Measurements from ENCODE around the gene NOB1.
"Not testable (repeated sequence)": the region's sequence is repeated elsewhere in the genome, so short reads cannot be mapped to it uniquely, and the experiment has no call there.

The NOB1 gene

GRCh38 chr16:69741951-69742904 lies 12.5 kb downstream of the NOB1 start:
- H3K36me3 Mint-ChIP-seq: peaks cover 89% of the 10 kb centered on the region
- no peaks in the 10 kb centered on the region for H3K9me3 Mint-ChIP-seq
- no peak overlapping the region for H3K27ac Mint-ChIP-seq
- DNase-seq (ENCODE audit: low spot score in 2 of 2) (no peak), ATAC-seq (no peak)
- peaks cover 10% of the 10 kb centered on the region for H3K4me1 Mint-ChIP-seq
- H3K4me3 Mint-ChIP-seq: no peak overlapping the region

- peaks cover 10% of the 10 kb centered on the region for H3K4me1 Mint-ChIP-seq
- no peaks in the 10 kb centered on the region for H3K9me3 Mint-ChIP-seq
- no peak for ATAC-seq
- no peak overlapping the region for H3K27ac Mint-ChIP-seq
- H3K36me3 Mint-ChIP-seq: peaks cover 82% of the 10 kb centered on the region
- H3K4me3 Mint-ChIP-seq: no peak overlapping the region
- no peak for DNase-seq (ENCODE audit: low spot score in 2 of 2)
Measured at GRCh38 chr16:69741519-69741918, 13.2 kb downstream of the NOB1 start.

- Mint-ChIP-seq H3K27ac (no peak overlapping the region), H3K9me3 (no peaks in the 10 kb centered on the region), H3K4me1 (peaks cover 16% of the 10 kb centered on the region)
Measured at GRCh38 chr16:69732101-69732500, 22.6 kb downstream of the NOB1 start.

GRCh38 chr16:69731280-69731679 lies 23.4 kb downstream of the NOB1 start:
- not testable (repeated sequence) for H3K27ac Mint-ChIP-seq; ATAC-seq; H3K36me3 Mint-ChIP-seq; H3K4me3 Mint-ChIP-seq; DNase-seq (ENCODE audit: low spot score in 2 of 2); H3K9me3 Mint-ChIP-seq
- peaks cover 25% of the 10 kb centered on the region for H3K4me1 Mint-ChIP-seq

More at GRCh38 chr16:69732101-69732500, 22.6 kb downstream of the NOB1 start:
- no peak for DNase-seq (ENCODE audit: low spot score in 2 of 2)
- Mint-ChIP-seq H3K4me3 (no peak overlapping the region), H3K36me3 (peaks cover under 1% of the 10 kb centered on the region)
- no peak for ATAC-seq

GRCh38 chr16:69729030-69729429 lies 25.7 kb downstream of the NOB1 start:
- not testable (repeated sequence) for ATAC-seq; DNase-seq (ENCODE audit: low spot score in 2 of 2); H3K9me3 Mint-ChIP-seq; H3K4me3 Mint-ChIP-seq; H3K27ac Mint-ChIP-seq
- peaks cover 12% of the 10 kb centered on the region for H3K36me3 Mint-ChIP-seq
- peaks cover 31% of the 10 kb centered on the region for H3K4me1 Mint-ChIP-seq

GRCh38 chr16:69727916-69728270 lies 26.8 kb downstream of the NOB1 start:
- Mint-ChIP-seq H3K4me3 (peak overlapping the region; percentile 99), H3K27ac (peak overlapping the region; percentile 99)
- ATAC-seq: no peak

GRCh38 chr16:69726313-69727060 lies 28.2 kb downstream of the NOB1 start, which contains the start of gene NQO1:
TSS of gene NQO1 (minus strand) at chr16:69726560. CDS start at chr16:69726439, 121 bp downstream.
- ATAC-seq (peak; percentile 99), DNase-seq (ENCODE audit: low spot score in 2 of 2) (peak; percentile 81 to 95)
- Mint-ChIP-seq H3K27ac (peak within 1 kb of the TSS; percentile 99), H3K36me3 (peaks cover 12% of the 10 kb centered on the region), H3K4me1 (peaks cover 31% of the 10 kb centered on the region), H3K4me3 (peak within 1 kb of the TSS; percentile 99), H3K9me3 (no peaks in the 10 kb centered on the region)

More at GRCh38 chr16:69727916-69728270, 26.8 kb downstream of the NOB1 start:
- Mint-ChIP-seq H3K36me3 (peaks cover 12% of the 10 kb centered on the region), H3K4me1 (peaks cover 31% of the 10 kb centered on the region), H3K9me3 (no peaks in the 10 kb centered on the region)
- no peak for DNase-seq (ENCODE audit: low spot score in 2 of 2)

GRCh38 chr16:69725480-69726312 lies 29.0 kb downstream of the NOB1 start:
- Mint-ChIP-seq H3K36me3 (peaks cover 12% of the 10 kb centered on the region), H3K9me3 (no peaks in the 10 kb centered on the region), H3K4me1 (peaks cover 31% of the 10 kb centered on the region), H3K4me3 (peak overlapping the region; percentile 99), H3K27ac (peak overlapping the region; percentile 99)
- no peak for ATAC-seq
- no peak for DNase-seq (ENCODE audit: low spot score in 2 of 2)

GRCh38 chr16:69724981-69725479 lies 29.7 kb downstream of the NOB1 start:
- ATAC-seq (no peak), DNase-seq (ENCODE audit: low spot score in 2 of 2) (no peak)
- Mint-ChIP-seq H3K36me3 (peaks cover 12% of the 10 kb centered on the region), H3K4me3 (peak overlapping the region; percentile 99), H3K4me1 (peaks cover 31% of the 10 kb centered on the region), H3K9me3 (no peaks in the 10 kb centered on the region), H3K27ac (peak overlapping the region; percentile 99)

GRCh38 chr16:69724414-69724873 lies 30.3 kb downstream of the NOB1 start:
- peaks cover 12% of the 10 kb centered on the region for H3K36me3 Mint-ChIP-seq
- no peak overlapping the region for H3K4me3 Mint-ChIP-seq

GRCh38 chr16:69721441-69721957 lies 33.2 kb downstream of the NOB1 start:
- Mint-ChIP-seq H3K36me3 (peaks cover 16% of the 10 kb centered on the region), H3K9me3 (no peaks in the 10 kb centered on the region), H3K4me3 (no peak overlapping the region), H3K4me1 (peaks cover 9% of the 10 kb centered on the region), H3K27ac (no peak overlapping the region)
- no peak for ATAC-seq
- DNase-seq (ENCODE audit: low spot score in 2 of 2): no peak

More at GRCh38 chr16:69724414-69724873, 30.3 kb downstream of the NOB1 start:
- Mint-ChIP-seq H3K9me3 (no peaks in the 10 kb centered on the region), H3K4me1 (peaks cover 25% of the 10 kb centered on the region), H3K27ac (no peak overlapping the region)
- no peak for ATAC-seq
- DNase-seq (ENCODE audit: low spot score in 2 of 2): no peak

- Mint-ChIP-seq H3K27ac (no peak overlapping the region), H3K4me1 (peaks cover 3% of the 10 kb centered on the region), H3K36me3 (peaks cover 14% of the 10 kb centered on the region), H3K9me3 (no peaks in the 10 kb centered on the region), H3K4me3 (no peak overlapping the region)
- DNase-seq (ENCODE audit: low spot score in 2 of 2): no peak
- ATAC-seq: no peak
Measured at GRCh38 chr16:69720822-69721430, 33.8 kb downstream of the NOB1 start.

- Mint-ChIP-seq H3K36me3 (peaks cover 32% of the 10 kb centered on the region), H3K27ac (no peak overlapping the region), H3K9me3 (no peaks in the 10 kb centered on the region), H3K4me1 (no peaks in the 10 kb centered on the region), H3K4me3 (no peak overlapping the region)
- DNase-seq (ENCODE audit: low spot score in 2 of 2) (no peak), ATAC-seq (no peak)
Measured at GRCh38 chr16:69718111-69718764, 36.5 kb downstream of the NOB1 start.

GRCh38 chr16:69717066-69717465 lies 37.7 kb downstream of the NOB1 start:
- H3K36me3 Mint-ChIP-seq: peaks cover 44% of the 10 kb centered on the region
- no peaks in the 10 kb centered on the region for H3K9me3 Mint-ChIP-seq
- H3K4me1 Mint-ChIP-seq: no peaks in the 10 kb centered on the region
- H3K4me3 Mint-ChIP-seq: no peak overlapping the region
- DNase-seq (ENCODE audit: low spot score in 2 of 2) (no peak), ATAC-seq (no peak)
- H3K27ac Mint-ChIP-seq: no peak overlapping the region
